HG03442 (cell line): ENCODE data around the gene FGF19.
A peak's percentile ranks its signal among the peaks of the same experiment; 100 is the strongest.
"Not testable (repeated sequence)": the region's sequence is repeated elsewhere in the genome, so short reads cannot be mapped to it uniquely, and the experiment has no call there.

Source experiments
- ATAC-seq: cut with Tn5 transposase; IDR thresholded peaks from one replicate; pipeline ENCODE4 v1.9.1; 2021; ENCODE audit warnings: mild to moderate bottlenecking, moderate library complexity; ENCODE audit not compliant: unreplicated experiment

FGF19 gene

GRCh38 chr11:69697469-69697843 lies 6.4 kb downstream of the FGF19 start:
- no peak for ATAC-seq

GRCh38 chr11:69696749-69697468 lies 6.9 kb downstream of the FGF19 start:
- ATAC-seq = no peak

- not testable (repeated sequence) for ATAC-seq
These were observed 7.8 kb downstream of the FGF19 start for GRCh38 chr11:69695995-69696394.

- no peak for ATAC-seq
These were observed 8.2 kb downstream of the FGF19 start for GRCh38 chr11:69695581-69695980.

GRCh38 chr11:69694781-69695180 lies 9.0 kb downstream of the FGF19 start:
- no peak for ATAC-seq

- ATAC-seq = no peak
These were observed 11.4 kb downstream of the FGF19 start for GRCh38 chr11:69692422-69692821.

- ATAC-seq = no peak
These were observed 12.4 kb downstream of the FGF19 start for GRCh38 chr11:69691463-69691862.

GRCh38 chr11:69689484-69690319 lies 14.1 kb downstream of the FGF19 start:
- ATAC-seq = no peak

- ATAC-seq = not testable (repeated sequence)
These were observed 15.7 kb downstream of the FGF19 start for GRCh38 chr11:69687969-69688771.

GRCh38 chr11:69686856-69687255 lies 17.0 kb downstream of the FGF19 start:
- no peak for ATAC-seq

GRCh38 chr11:69686452-69686851 lies 17.4 kb downstream of the FGF19 start:
- ATAC-seq = no peak

- ATAC-seq = no peak
These were observed 18.5 kb downstream of the FGF19 start for GRCh38 chr11:69685348-69685747.

- no peak for ATAC-seq
These were observed 19.2 kb downstream of the FGF19 start for GRCh38 chr11:69684651-69685050.

- ATAC-seq = no peak
These were observed 20.0 kb downstream of the FGF19 start for GRCh38 chr11:69683764-69684333.

GRCh38 chr11:69682681-69683326 lies 21.0 kb downstream of the FGF19 start:
- no peak for ATAC-seq

- ATAC-seq = no peak
These were observed 21.6 kb downstream of the FGF19 start for GRCh38 chr11:69682221-69682620.

GRCh38 chr11:69680688-69681087 lies 23.1 kb downstream of the FGF19 start:
- ATAC-seq = no peak

- no peak for ATAC-seq
These were observed 26.1 kb downstream of the FGF19 start for GRCh38 chr11:69677749-69678148.

- ATAC-seq = peak; percentile 80
These were observed 28.7 kb downstream of the FGF19 start, which contains the start of gene LTO1 for GRCh38 chr11:69674886-69675714. Gene LTO1 (minus strand): TSS chr11:69675353. CDS start chr11:69675239, 114 bp downstream.
